ENCODE measurements around the gene MARCHF10. TPM values are rescaled to one million over a fixed set of nuclear protein-coding genes. Genes with fewer than 3 reads are reported as not detected.

The MARCHF10 gene
- total RNA-seq, 2 donors from 2014 or later: under 0.01 TPM; not detected in 1

DNA sequence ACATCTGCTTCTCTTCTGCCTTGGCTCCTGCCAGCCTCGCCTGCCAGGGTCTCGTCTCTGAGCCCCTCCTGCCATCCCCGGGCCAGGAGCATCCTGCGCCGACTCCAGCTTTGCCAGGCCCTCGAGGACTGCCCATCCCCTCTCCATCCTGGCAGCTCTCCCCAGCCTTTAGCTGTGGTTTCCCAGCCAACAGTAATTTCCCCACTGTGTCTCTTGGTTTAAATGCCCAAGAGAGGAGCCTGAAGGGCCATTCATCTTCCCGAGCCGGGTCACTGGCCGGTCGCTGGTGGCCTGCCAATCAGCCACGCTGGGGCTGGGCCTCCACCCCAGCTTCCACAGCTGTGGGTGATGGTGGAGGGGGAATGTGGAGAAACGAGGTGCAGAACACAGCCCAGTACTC is 132.9 kb downstream of the MARCHF10 start:
- no peak for ATAC-seq

DNA sequence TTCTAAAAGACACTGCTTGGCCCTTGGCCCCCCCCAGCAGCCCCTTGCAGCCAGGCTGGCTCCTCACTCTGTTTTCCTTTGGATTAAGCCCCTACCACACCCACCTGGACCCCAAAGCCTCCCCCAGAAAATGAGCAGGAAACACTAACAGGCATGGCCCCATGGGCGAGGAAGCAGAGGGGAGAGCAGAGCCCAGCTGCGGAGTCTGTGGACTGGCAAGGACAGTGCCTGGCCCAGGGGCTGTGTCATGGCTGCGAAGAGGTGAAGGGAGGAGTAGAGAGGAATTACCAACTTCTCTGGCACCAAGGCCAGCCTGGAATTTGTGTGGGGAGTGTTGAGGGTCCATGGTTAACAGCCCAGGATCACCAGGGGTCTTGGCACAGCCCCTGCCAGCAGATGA is 133.3 kb downstream of the MARCHF10 start:
- no peak for TF ChIP-seq POLR2A (IDR thresholded peaks at IDR 0.05)

More for the DNA sequence above, 132.9 kb downstream of the MARCHF10 start:
- DNase-seq: no peak
- Histone ChIP-seq H3K27ac (no peak overlapping the region), H3K36me3 (replicated peaks in 1 of 2; ENCODE audit: insufficient read depth in 1 of 2, low read depth in 2 of 2) (no peaks in the 10 kb centered on the region), H3K9me3 (no peaks in the 10 kb centered on the region), H3K4me3 (no peak overlapping the region), H3K27me3 (no peaks in the 10 kb centered on the region), H3K4me1 (no peaks in the 10 kb centered on the region)
- TF ChIP-seq POLR2A (IDR thresholded peaks at IDR 0.05): no peak
- TF ChIP-seq, protein P1, sequence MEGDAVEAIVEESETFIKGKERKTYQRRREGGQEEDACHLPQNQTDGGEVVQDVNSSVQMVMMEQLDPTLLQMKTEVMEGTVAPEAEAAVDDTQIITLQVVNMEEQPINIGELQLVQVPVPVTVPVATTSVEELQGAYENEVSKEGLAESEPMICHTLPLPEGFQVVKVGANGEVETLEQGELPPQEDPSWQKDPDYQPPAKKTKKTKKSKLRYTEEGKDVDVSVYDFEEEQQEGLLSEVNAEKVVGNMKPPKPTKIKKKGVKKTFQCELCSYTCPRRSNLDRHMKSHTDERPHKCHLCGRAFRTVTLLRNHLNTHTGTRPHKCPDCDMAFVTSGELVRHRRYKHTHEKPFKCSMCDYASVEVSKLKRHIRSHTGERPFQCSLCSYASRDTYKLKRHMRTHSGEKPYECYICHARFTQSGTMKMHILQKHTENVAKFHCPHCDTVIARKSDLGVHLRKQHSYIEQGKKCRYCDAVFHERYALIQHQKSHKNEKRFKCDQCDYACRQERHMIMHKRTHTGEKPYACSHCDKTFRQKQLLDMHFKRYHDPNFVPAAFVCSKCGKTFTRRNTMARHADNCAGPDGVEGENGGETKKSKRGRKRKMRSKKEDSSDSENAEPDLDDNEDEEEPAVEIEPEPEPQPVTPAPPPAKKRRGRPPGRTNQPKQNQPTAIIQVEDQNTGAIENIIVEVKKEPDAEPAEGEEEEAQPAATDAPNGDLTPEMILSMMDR (IDR thresholded peaks at IDR 0.05): no peak
- 53 to 60% methylated on average over 12 of the region's 12 CpGs for WGBS, 2 donors
- intact Hi-C loops (cut with DNase I): no loop called here

DNA sequence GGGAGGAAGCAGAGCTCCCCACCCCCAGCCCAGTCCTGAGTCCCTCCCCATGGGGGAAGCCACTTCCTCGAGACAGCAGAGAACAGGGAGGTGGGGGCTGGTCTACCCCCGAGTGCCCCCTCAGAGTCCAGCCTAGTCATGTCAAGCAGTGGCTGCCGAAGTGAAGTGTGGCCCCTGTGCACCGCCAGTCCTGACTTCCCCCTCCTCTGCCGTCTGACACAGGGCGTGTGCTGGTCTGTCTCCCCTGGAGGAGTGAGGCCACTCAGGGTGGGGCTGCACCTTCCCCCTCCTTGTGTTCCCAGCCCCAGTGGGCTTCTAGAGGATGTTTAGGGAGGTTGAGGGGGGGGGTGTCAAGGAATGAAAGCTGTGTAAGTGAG is 133.8 kb downstream of the MARCHF10 start:
- no peak for ATAC-seq

More for the DNA sequence above, 133.3 kb downstream of the MARCHF10 start:
- intact Hi-C loops (cut with DNase I): no loop called here
- WGBS, 2 donors: 64 to 74% methylated on average over 3 of the region's 3 CpGs
- no peak for DNase-seq
- Histone ChIP-seq H3K9me3 (no peaks in the 10 kb centered on the region), H3K4me3 (no peak overlapping the region), H3K36me3 (replicated peaks in 1 of 2; ENCODE audit: insufficient read depth in 1 of 2, low read depth in 2 of 2) (no peaks in the 10 kb centered on the region), H3K4me1 (no peaks in the 10 kb centered on the region), H3K27ac (no peak overlapping the region), H3K27me3 (no peaks in the 10 kb centered on the region)
- ATAC-seq: no peak

DNA sequence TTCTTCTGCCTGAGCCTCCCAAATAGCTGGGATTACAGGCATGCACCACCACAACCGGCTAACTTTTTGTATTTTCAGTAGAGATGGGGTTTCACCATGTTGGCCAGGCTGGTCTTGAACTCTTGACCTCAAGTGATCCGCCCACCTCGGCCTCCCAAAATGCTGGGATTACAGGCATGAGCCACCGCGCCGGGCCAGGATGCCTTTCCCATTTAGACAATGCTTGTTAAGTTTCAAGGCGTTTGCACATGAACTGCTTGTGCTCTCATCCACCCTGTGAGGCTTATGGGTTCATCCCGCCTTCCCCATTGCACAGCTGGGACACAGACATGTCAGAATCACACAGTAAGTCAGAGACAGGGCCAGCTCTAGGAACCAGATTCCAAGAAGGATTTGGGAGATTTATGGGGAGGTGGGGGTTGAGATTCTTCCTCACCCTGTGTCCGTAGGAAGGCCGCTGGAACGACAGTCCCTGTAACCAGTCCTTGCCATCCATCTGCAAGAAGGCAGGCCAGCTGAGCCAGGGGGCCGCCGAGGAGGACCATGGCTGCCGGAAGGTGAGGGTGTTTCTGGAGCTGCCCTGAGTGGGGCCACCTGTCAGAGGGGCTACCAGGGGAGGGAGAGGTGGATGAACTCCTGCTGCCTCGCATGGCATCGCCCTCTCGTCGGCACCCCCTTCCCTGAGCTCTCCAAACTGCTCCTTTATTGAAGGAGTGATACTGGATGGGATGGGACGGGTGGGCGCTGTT is 134.3 kb downstream of the MARCHF10 start:
- Histone ChIP-seq H3K9me3 (no peaks in the 10 kb centered on the region), H3K27me3 (no peaks in the 10 kb centered on the region), H3K4me1 (no peaks in the 10 kb centered on the region), H3K27ac (no peak overlapping the region), H3K4me3 (no peak overlapping the region), H3K36me3 (replicated peaks in 1 of 2; ENCODE audit: insufficient read depth in 1 of 2, low read depth in 2 of 2) (no peaks in the 10 kb centered on the region)
- no peak for DNase-seq
- intact Hi-C loops (cut with DNase I): no loop called here
- ATAC-seq: no peak
- 76 to 81% methylated on average over 11 to 20 of the region's 20 CpGs for WGBS, 2 donors
- TF ChIP-seq, protein P1 (IDR thresholded peaks at IDR 0.05): no peak
- no peak for TF ChIP-seq POLR2A (IDR thresholded peaks at IDR 0.05)

More for the DNA sequence above, 133.8 kb downstream of the MARCHF10 start:
- H3K36me3 ChIP-seq (replicated peaks in 1 of 2; ENCODE audit: insufficient read depth in 1 of 2, low read depth in 2 of 2): no peaks in the 10 kb centered on the region
- no peak overlapping the region for H3K27ac ChIP-seq
- intact Hi-C loops (cut with DNase I): no loop called here
- TF ChIP-seq, protein P1 (IDR thresholded peaks at IDR 0.05): no peak
- TF ChIP-seq POLR2A (IDR thresholded peaks at IDR 0.05): no peak
- H3K9me3 ChIP-seq: no peaks in the 10 kb centered on the region
- WGBS, 2 donors: 14 to 63% methylated on average over 3 to 5 of the region's 6 CpGs
- H3K4me3 ChIP-seq: no peak overlapping the region
- no peaks in the 10 kb centered on the region for H3K27me3 ChIP-seq
- no peaks in the 10 kb centered on the region for H3K4me1 ChIP-seq
- no peak for DNase-seq

DNA sequence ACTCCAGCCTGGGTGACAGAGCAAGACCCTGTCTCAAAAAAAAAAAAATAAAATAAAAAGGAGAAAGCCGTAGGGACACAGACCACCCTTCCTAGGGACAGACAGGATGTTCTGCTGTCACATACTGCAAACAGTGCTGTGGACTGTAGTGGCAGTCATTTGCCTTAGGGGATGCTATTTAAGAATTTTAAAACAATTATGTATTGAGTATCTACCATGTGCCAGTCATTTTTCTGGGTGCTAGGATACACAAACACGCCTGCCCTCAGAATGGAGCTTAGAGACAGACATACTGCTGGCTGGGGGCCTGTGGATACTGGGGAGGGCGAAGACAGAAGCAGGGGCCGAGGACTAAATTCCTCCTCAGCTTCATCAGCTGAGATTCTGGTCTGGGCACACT is 135.2 kb downstream of the MARCHF10 start:
- WGBS, 2 donors: 76 to 82% methylated on average over 4 of the region's 4 CpGs
- no peaks in the 10 kb centered on the region for H3K9me3 ChIP-seq
- H3K27ac ChIP-seq: no peak overlapping the region
- DNase-seq (no peak), ATAC-seq (no peak)
- no peaks in the 10 kb centered on the region for H3K4me1 ChIP-seq
- H3K36me3 ChIP-seq (replicated peaks in 1 of 2; ENCODE audit: insufficient read depth in 1 of 2, low read depth in 2 of 2): no peaks in the 10 kb centered on the region
- intact Hi-C loops (cut with DNase I): no loop called here
- TF ChIP-seq POLR2A (IDR thresholded peaks at IDR 0.05): no peak
- TF ChIP-seq, protein P1 (IDR thresholded peaks at IDR 0.05): no peak
- H3K4me3 ChIP-seq: no peak overlapping the region
- H3K27me3 ChIP-seq: no peaks in the 10 kb centered on the region
